SK-N-MC (cell line): ENCODE results near the gene SLC18A3.
A peak's percentile ranks its signal among the peaks of the same experiment; 100 is the strongest.

Source experiments
- DNase-seq: peaks from one replicate; pipeline ENCODE4 v3.0.0-alpha.2; 2011; ENCODE audit warnings: low read depth, low spot score
- H3K27ac ChIP-seq: fragments of 200-600 bp; sonication (generic); 2 replicates; pipeline ENCODE4 v1.5.1; 2016; ENCODE audit warnings: mixed run types
- H3K36me3 ChIP-seq: fragments of 200-600 bp; sonication (generic); 2 replicates; pipeline ENCODE4 v1.6.1; 2017; ENCODE audit warnings: antibody characterized with exemption, low read length, mixed read lengths; ENCODE audit not compliant: insufficient read depth
- H3K4me3 ChIP-seq: fragments of 200-600 bp; sonication (generic); 2 replicates; pipeline ENCODE4 v1.5.1; 2016
- H3K9ac ChIP-seq: fragments of 200-600 bp; sonication (generic); 2 replicates; pipeline ENCODE4 v1.8.0; 2017; ENCODE audit warnings: mixed run types, mixed read lengths; ENCODE audit not compliant: insufficient read length
- H3K9me3 ChIP-seq: fragments of 200-600 bp; sonication (generic); 2 replicates; pipeline ENCODE4 v1.6.1; 2017; ENCODE audit warnings: low read depth, mild to moderate bottlenecking, antibody characterized with exemption, low read length, moderate library complexity, mixed read lengths
- EZH2 ChIP-seq: fragments of 200-600 bp; sonication (generic); IDR thresholded peaks from one replicate; pipeline ENCODE4 v1.6.1; 2017; ENCODE audit warnings: antibody characterized with exemption
- FOXP2 ChIP-seq: optimal IDR thresholded peaks from 2 replicates; pipeline ENCODE3; 2011; ENCODE audit warnings: mild to moderate bottlenecking, moderate library complexity; ENCODE audit not compliant: insufficient read depth; ENCODE audit errors: extremely low read length, control extremely low read depth
- POLR2AphosphoS5 ChIP-seq: IDR thresholded peaks from 2 replicates; pipeline ENCODE4 v1.6.1; 2012; ENCODE audit warnings: mild to moderate bottlenecking, low read depth, low read length, borderline replicate concordance

The SLC18A3 gene

DNA sequence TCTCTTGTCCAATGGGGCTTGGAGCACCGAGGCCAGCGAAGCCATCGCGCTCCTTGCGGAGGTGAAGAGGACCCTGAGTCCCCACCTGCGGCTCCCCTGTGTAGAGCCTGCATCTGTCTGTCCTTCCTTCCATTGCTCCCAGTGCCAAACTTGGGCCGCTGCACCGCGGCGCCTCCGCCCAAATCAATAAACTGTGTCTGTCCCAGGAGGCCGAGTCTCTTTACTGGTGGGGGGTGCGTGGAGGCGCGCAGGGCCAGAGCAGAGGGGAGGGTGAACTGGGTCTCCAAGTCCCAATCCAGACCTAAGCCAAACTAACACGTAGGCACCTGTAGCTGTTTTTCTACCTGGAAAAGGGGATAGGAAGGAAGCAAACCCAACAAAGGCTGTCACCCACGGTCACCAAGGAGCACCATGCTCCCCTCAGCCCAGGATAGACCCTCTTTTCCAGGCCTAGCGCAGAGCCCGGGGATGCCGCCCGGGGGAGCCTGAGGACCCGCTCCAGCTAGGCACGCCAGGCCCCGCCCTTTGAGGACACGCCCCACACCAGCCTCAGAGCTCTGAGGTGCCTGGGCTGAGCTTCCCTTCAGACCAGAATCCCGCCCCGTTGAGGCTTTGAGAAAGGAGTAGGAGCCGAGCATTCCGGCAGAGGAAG is 2.5 kb downstream of the SLC18A3 start:
- Histone ChIP-seq H3K36me3 (no peaks in the 10 kb centered on the region), H3K27ac (no peak overlapping the region), H3K9ac (no peak overlapping the region), H3K9me3 (no peaks in the 10 kb centered on the region), H3K4me3 (peak overlapping the region; percentile 55)
- no peak for DNase-seq
- TF ChIP-seq POLR2AphosphoS5: no peak
- TF ChIP-seq EZH2: no peak

DNA sequence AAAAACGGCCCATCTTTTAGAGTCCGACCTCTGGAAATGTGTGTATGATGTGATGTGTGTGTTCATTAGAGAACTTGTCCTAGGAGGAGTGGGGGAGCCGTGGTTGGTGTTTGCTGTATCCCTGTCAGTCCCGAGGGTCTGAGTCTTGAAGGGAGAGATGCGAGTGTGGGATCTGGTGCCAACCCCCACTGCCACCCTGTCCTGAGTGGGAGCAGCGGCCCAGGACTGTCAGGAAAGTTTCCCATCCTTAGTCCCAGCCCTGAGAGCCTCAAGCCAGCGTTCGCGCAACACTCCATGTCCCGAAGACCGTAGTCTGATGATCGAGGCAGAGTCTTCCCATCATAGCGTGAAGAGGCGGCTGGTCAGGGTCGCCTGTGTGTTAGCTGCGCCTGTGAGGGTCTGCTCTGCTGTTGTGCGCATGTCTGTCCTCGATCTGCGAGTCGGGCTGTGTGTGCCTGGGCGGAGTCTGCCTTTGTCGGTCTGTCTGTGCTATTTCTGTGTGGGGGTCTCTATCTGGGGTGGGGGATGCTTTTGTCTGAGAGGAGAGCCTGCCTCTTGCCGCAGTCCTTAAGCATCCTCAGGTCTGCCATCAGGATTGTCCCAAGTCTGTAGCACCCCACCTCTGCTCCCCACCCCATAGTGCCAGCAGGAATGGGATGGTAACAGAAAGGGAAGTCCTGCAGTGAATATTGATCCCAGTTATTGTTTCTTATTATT is 3.2 kb downstream of the SLC18A3 start:
- Histone ChIP-seq H3K4me3 (peak overlapping the region; percentile 55), H3K27ac (no peak overlapping the region), H3K9ac (no peak overlapping the region), H3K36me3 (no peaks in the 10 kb centered on the region), H3K9me3 (no peaks in the 10 kb centered on the region)
- DNase-seq: no peak
- TF ChIP-seq POLR2AphosphoS5 (no peak), EZH2 (no peak), FOXP2 (no peak)

DNA sequence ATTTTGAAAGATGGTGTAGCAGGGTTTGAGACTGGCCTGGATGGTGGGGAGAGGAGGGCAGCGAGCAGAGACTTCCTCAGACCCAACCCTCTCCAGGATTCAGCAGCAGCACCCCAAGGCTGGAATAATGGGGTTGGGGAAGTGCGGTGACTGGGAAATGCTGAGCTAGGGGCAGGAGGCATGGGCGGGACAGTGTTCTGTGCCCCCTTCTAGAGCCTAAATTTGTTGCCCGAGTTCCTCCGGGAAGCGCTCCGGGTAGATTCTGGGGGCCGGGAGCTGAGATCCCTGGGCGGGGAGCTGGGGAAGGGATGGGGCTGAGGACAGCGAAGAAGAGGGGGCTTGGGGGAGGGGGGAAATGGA is 3.8 kb downstream of the SLC18A3 start, which contains the start of gene CHAT:
TSS of gene CHAT (plus strand) at position 156 of the 360 bp plus-strand sequence. CDS start at position 309, 153 bp downstream.
- H3K4me3 ChIP-seq: peak within 1 kb of the TSS; percentile 55

DNA sequence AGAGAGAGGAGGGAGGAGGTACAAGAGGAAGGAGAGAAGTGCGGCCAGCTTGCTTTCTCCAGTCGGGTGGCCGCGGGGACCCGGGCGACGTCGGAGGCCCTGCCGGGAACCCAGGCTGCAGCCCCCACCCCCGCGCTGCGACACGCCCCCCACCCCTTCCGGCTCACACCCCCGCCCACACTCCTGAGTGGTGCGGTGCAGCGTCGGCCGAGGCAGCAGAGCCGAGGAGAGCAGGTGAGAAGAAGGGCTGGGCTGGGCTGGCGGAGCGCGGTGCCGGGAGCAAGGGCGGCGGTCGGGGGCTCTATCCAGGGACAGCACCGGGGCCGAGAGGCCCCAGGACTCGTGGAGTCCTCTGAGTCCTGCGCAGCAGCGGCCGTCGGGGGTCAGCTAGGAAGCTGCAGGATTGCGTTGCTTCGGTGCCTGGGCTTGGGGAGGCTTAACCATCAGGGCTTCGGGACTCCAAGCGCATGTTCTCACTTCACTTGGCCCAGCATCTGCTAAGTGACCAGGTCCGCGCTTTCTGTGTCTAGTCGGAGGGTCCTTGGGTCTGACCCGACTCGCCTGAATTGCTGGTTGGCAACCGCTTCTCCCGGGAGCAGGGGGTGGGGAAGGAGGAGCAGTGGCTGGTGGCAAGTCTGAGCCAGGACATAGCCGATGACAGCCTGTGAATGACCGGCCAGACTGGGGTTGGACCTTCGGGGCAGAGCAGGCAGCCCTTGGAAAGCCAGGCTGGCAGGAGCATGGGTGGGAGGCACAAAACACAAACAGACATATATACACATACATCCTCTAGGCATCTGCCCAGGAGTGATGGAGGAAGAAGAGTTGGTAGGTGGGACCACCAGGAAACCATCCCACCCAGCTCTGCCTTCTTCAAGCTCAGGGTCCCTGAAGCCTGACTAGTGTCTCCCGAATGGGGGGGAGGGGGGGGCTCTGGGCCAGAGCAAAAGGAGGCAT is 4.4 kb downstream of the SLC18A3 start:
- no peaks in the 10 kb centered on the region for H3K9me3 ChIP-seq
- DNase-seq: no peak
- no peak overlapping the region for H3K27ac ChIP-seq
- TF ChIP-seq POLR2AphosphoS5 (no peak), FOXP2 (no peak), EZH2 (no peak)
- H3K36me3 ChIP-seq: no peaks in the 10 kb centered on the region
- H3K4me3 ChIP-seq: peak overlapping the region; percentile 55
- H3K9ac ChIP-seq: no peak overlapping the region

More for the DNA sequence above, 3.8 kb downstream of the SLC18A3 start, which contains the start of gene CHAT:
- Histone ChIP-seq H3K27ac (no peak within 1 kb of the TSS), H3K36me3 (no peaks in the 10 kb centered on the region), H3K9me3 (no peaks in the 10 kb centered on the region), H3K9ac (no peak within 1 kb of the TSS)
- DNase-seq: no peak
- TF ChIP-seq EZH2 (no peak), FOXP2 (no peak), POLR2AphosphoS5 (no peak)

DNA sequence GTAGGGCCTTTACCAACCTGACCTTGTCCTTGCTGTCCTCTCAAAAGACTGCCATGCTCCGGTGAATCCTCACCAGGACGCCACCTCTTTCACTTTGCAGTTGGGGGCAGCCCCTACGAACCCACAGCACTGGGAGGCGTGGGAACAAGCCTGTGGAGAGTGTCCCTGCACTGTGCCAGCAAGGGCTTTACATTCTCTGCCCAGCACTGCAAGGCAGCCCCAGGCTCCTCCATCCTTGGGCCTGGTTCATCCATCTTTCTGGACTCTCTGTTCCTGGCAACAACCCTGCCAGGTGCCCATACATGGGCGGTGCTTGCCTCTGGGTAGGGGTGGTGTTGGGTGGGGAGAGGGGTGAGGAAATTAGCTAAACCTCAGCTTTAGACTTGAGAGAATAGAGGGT is 5.1 kb downstream of the SLC18A3 start:
- no peak for TF ChIP-seq EZH2
- H3K4me3 ChIP-seq: no peak overlapping the region
- no peak overlapping the region for H3K9ac ChIP-seq
- H3K27ac ChIP-seq: no peak overlapping the region
- H3K36me3 ChIP-seq: no peaks in the 10 kb centered on the region
- no peak for DNase-seq
- H3K9me3 ChIP-seq: no peaks in the 10 kb centered on the region

- H3K4me3 ChIP-seq: no peak overlapping the region
- no peak for DNase-seq
- H3K36me3 ChIP-seq: no peaks in the 10 kb centered on the region
- TF ChIP-seq FOXP2: no peak
- TF ChIP-seq EZH2: no peak
- no peak for TF ChIP-seq POLR2AphosphoS5
- H3K9ac ChIP-seq: no peak overlapping the region
- H3K9me3 ChIP-seq: no peaks in the 10 kb centered on the region
- no peak overlapping the region for H3K27ac ChIP-seq
Measured at GRCh38 chr10:49615721-49616120, 5.6 kb downstream of the SLC18A3 start.

- DNase-seq: no peak
- Histone ChIP-seq H3K9me3 (no peaks in the 10 kb centered on the region), H3K4me3 (no peak overlapping the region), H3K36me3 (no peaks in the 10 kb centered on the region), H3K9ac (no peak overlapping the region), H3K27ac (no peak overlapping the region)
- TF ChIP-seq FOXP2 (no peak), EZH2 (no peak), POLR2AphosphoS5 (no peak)
Measured at GRCh38 chr10:49616421-49617101, 6.5 kb downstream of the SLC18A3 start.
